OCI-LY1 (cell line): ENCODE measurements around the gene SEMA5A.

Experiments used
- H2AFZ ChIP-seq: fragments of 200-600 bp; sonication (generic), shearing (Covaris generic); 2 replicates; pipeline ENCODE4 v1.6.0; 2014; ENCODE audit warnings: antibody characterized with exemption, mild to moderate bottlenecking, low read length
- H3F3A ChIP-seq: fragments of 200-600 bp; sonication (generic), shearing (Covaris generic); 2 replicates; pipeline ENCODE4 v1.6.0; 2014; ENCODE audit warnings: mild to moderate bottlenecking, antibody characterized with exemption, low read length, moderate library complexity; ENCODE audit not compliant: insufficient read depth
- H3K27ac ChIP-seq: fragments of 200-600 bp; sonication (generic); 2 replicates; pipeline ENCODE4 v1.5.1; 2014; ENCODE audit warnings: low read length, mixed run types, mild to moderate bottlenecking, low read depth; ENCODE audit not compliant: poor library complexity, severe bottlenecking
- H3K27me3 ChIP-seq: fragments of 200-600 bp; sonication (generic); 2 replicates; pipeline ENCODE4 v1.6.0; 2014; ENCODE audit warnings: antibody characterized with exemption, mild to moderate bottlenecking, low read length, moderate library complexity; ENCODE audit not compliant: insufficient read depth
- H3K36me3 ChIP-seq: fragments of 200-600 bp; sonication (generic); 2 replicates; pipeline ENCODE4 v1.6.1; 2014; ENCODE audit warnings: mild to moderate bottlenecking, antibody characterized with exemption, low read length, moderate library complexity, mixed read lengths; ENCODE audit not compliant: insufficient read depth
- H3K4me1 ChIP-seq: fragments of 200-600 bp; sonication (generic); 2 replicates; pipeline ENCODE4 v1.5.1; 2014; ENCODE audit warnings: mild to moderate bottlenecking, low read length, moderate library complexity; ENCODE audit not compliant: insufficient read depth, severe bottlenecking
- H3K4me2 ChIP-seq: fragments of 200-600 bp; sonication (generic), shearing (Covaris generic); 2 replicates; pipeline ENCODE4 v1.6.1; 2014; ENCODE audit warnings: low read length
- H3K4me3 ChIP-seq: fragments of 200-600 bp; sonication (generic); 2 replicates; pipeline ENCODE4 v1.5.1; 2014; ENCODE audit warnings: low read length, low read depth, mild to moderate bottlenecking, mixed read lengths; ENCODE audit not compliant: poor library complexity, severe bottlenecking
- H3K79me2 ChIP-seq: fragments of 200-600 bp; shearing (Covaris generic); 2 replicates; pipeline ENCODE4 v1.6.1; 2016; ENCODE audit warnings: mixed run types, low read length, mixed read lengths; ENCODE audit not compliant: insufficient read depth
- H3K9ac ChIP-seq: fragments of 200-600 bp; sonication (generic), shearing (Covaris generic); 2 replicates; pipeline ENCODE4 v1.6.1; 2014; ENCODE audit warnings: mild to moderate bottlenecking, low read length, mixed read lengths
- H3K9me2 ChIP-seq: fragments of 200-600 bp; sonication (generic), shearing (Covaris generic); 2 replicates; pipeline ENCODE4 v1.6.1; 2014; ENCODE audit warnings: low read depth, mild to moderate bottlenecking, low read length, mixed read lengths
- H3K9me3 ChIP-seq: fragments of 200-600 bp; shearing (Covaris generic); 2 replicates; pipeline ENCODE4 v1.6.1; 2014; ENCODE audit warnings: low read length, mixed read lengths
- H4K20me1 ChIP-seq: fragments of 200-600 bp; sonication (generic), shearing (Covaris generic); 2 replicates; pipeline ENCODE4 v1.6.0; 2016; ENCODE audit warnings: mild to moderate bottlenecking, low read length; ENCODE audit not compliant: insufficient read depth
- EZH2 ChIP-seq: fragments of 200-600 bp; sonication (generic), shearing (Covaris generic); IDR thresholded peaks from 2 replicates; pipeline ENCODE4 v1.8.0; 2017; ENCODE audit warnings: borderline replicate concordance, mixed run types, mild to moderate bottlenecking, antibody characterized with exemption, low read length, moderate library complexity, mixed read lengths
- TF ChIP-seq, protein P1 (sequence below): fragments of 200-600 bp; sonication (generic), shearing (Covaris generic); IDR thresholded peaks from 2 replicates; pipeline ENCODE4 v1.5.1; 2017; ENCODE audit warnings: mild to moderate bottlenecking, antibody characterized with exemption, low read length, moderate library complexity, mixed read lengths

Gene SEMA5A

DNA sequence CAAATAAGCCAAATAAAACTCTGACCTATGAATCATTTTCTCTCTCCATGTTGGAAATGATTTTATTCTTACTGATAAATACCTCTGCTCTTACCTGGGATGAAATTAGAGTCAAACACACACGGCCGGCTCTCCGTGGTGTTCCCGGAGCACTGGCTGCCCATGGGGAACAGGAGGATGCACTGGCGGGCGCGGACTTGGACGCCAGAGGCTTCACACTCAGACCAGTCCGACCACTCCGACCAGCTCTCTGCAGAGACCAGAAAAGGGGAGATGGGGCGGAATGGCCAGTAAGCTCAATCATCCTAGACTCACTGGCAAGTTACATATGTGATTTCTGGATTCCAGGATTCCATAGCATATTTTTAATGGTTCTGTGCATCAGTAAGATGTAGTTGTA, 494.1 kb downstream of the SEMA5A start:
- TF ChIP-seq, protein P1, sequence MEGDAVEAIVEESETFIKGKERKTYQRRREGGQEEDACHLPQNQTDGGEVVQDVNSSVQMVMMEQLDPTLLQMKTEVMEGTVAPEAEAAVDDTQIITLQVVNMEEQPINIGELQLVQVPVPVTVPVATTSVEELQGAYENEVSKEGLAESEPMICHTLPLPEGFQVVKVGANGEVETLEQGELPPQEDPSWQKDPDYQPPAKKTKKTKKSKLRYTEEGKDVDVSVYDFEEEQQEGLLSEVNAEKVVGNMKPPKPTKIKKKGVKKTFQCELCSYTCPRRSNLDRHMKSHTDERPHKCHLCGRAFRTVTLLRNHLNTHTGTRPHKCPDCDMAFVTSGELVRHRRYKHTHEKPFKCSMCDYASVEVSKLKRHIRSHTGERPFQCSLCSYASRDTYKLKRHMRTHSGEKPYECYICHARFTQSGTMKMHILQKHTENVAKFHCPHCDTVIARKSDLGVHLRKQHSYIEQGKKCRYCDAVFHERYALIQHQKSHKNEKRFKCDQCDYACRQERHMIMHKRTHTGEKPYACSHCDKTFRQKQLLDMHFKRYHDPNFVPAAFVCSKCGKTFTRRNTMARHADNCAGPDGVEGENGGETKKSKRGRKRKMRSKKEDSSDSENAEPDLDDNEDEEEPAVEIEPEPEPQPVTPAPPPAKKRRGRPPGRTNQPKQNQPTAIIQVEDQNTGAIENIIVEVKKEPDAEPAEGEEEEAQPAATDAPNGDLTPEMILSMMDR: no peak
- TF ChIP-seq EZH2: no peak
- Histone ChIP-seq H3K27ac (no peak overlapping the region), H3K4me2 (no peak overlapping the region), H2AFZ (no peak overlapping the region), H3K4me3 (no peak overlapping the region), H3K9me3 (no peaks in the 10 kb centered on the region), H3K4me1 (no peaks in the 10 kb centered on the region), H3K9me2 (no peaks in the 10 kb centered on the region), H3K36me3 (no peaks in the 10 kb centered on the region), H4K20me1 (no peaks in the 10 kb centered on the region), H3K9ac (no peak overlapping the region), H3K27me3 (no peaks in the 10 kb centered on the region), H3F3A (no peaks in the 10 kb centered on the region), H3K79me2 (no peaks in the 10 kb centered on the region)

DNA sequence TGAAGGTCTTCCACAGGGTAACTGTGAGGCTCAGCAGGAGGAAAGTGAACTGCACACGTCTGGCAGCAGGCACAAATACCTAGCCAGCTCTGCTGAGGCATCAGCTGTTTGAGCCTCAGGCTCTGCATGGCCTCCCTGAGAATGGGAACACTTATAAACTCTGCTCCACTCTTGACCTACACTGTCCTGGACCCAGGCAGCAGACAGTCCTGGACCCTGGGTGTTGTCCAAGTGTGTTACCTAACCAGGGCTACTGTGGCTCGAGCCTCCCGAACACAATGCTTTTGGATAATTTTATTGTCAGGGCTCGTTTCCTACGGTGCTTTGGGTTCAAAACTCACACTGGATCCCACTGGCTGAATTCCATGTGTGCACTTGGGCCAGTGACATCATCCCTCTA, 497.9 kb downstream of the SEMA5A start:
- H3K4me1 ChIP-seq: no peaks in the 10 kb centered on the region
- no peak overlapping the region for H2AFZ ChIP-seq
- H3K27me3 ChIP-seq: no peaks in the 10 kb centered on the region
- no peak overlapping the region for H3K4me3 ChIP-seq
- no peak overlapping the region for H3K9ac ChIP-seq
- H3K9me2 ChIP-seq: no peaks in the 10 kb centered on the region
- H3F3A ChIP-seq: no peaks in the 10 kb centered on the region
- no peak for TF ChIP-seq EZH2
- TF ChIP-seq, protein P1: no peak
- no peak overlapping the region for H3K27ac ChIP-seq
- H4K20me1 ChIP-seq: no peaks in the 10 kb centered on the region
- no peaks in the 10 kb centered on the region for H3K9me3 ChIP-seq
- H3K79me2 ChIP-seq: no peaks in the 10 kb centered on the region
- no peaks in the 10 kb centered on the region for H3K36me3 ChIP-seq
- H3K4me2 ChIP-seq: no peak overlapping the region

DNA sequence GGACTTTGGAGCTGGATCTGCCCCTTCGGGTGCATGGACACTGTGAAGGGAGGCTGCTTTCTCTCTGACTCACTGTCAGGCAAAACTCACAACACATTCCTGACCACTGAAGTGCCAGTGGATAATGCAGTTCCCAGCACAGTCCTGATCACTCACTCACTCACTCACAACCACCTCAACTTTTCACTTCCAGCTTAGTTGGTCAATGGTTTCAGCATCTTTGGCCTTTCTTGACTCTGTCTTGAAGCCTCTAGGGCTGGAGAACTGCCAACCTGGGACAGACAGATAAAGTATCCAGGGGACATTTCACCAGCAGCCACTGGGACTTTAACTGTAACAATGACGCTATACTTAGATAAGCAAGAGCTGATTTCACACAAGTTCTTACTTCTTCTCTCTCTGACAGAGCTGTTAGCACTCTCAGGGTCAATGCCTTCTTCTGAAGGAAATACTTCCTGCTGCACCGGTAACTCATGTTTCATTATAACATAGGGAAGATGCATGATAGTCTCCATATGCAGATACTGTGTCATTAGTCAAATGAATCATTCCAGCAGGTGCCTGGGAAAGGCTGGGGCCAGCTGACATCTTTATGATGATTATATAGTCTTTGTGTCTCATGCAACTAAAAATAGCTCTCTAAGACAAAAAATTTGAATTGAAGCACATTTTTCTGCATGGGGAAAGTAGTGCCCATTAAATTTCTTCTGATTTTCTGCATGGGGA, 499.0 kb downstream of the SEMA5A start:
- no peak overlapping the region for H3K27ac ChIP-seq
- no peak overlapping the region for H3K4me2 ChIP-seq
- no peak overlapping the region for H2AFZ ChIP-seq

More for the DNA sequence above, 499.0 kb downstream of the SEMA5A start:
- H3K27me3 ChIP-seq: no peaks in the 10 kb centered on the region
- TF ChIP-seq, protein P1: no peak
- TF ChIP-seq EZH2: no peak
- H3K9ac ChIP-seq: no peak overlapping the region
- no peaks in the 10 kb centered on the region for H3K4me1 ChIP-seq
- no peaks in the 10 kb centered on the region for H3K9me2 ChIP-seq
- H3K36me3 ChIP-seq: no peaks in the 10 kb centered on the region
- H3K79me2 ChIP-seq: no peaks in the 10 kb centered on the region
- no peaks in the 10 kb centered on the region for H3F3A ChIP-seq
- H4K20me1 ChIP-seq: no peaks in the 10 kb centered on the region
- no peaks in the 10 kb centered on the region for H3K9me3 ChIP-seq
- H3K4me3 ChIP-seq: no peak overlapping the region
